ENCODE results near the gene AXL. TPM values are rescaled to one million over a fixed set of nuclear protein-coding genes. Genes with fewer than 3 reads are reported as not detected.

Gene AXL
- total and polyA plus RNA-seq, 2 of the 13 experiments (the other 11 are each of a cell fraction or from before 2014, with no cell fraction given) = 0.71 to 5.9 TPM

- TF ChIP-seq ZHX2 (IDR thresholded peaks at IDR 0.05; ENCODE audit: low read depth) (no peak), ZHX2 (CRISPR knock-in tag; IDR thresholded peaks at IDR 0.05; ENCODE audit: borderline replicate concordance) (0 out of 2 replicates have a peak, but pooled peaks have one; percentile 49), ZFP41 (CRISPR knock-in tag; IDR thresholded peaks at IDR 0.05; ENCODE audit: borderline replicate concordance) (no peak), ZBTB34 (CRISPR knock-in tag; IDR thresholded peaks at IDR 0.05) (no peak), ZNF850 (CRISPR knock-in tag; conservative IDR thresholded peaks at IDR 0.05) (no peak), NFE2L1 (CRISPR knock-in tag; IDR thresholded peaks at IDR 0.05; ENCODE audit: borderline replicate concordance) (0 out of 2 replicates have a peak, but pooled peaks have one; percentile 48), ZNF367 (CRISPR knock-in tag; IDR thresholded peaks at IDR 0.05; ENCODE audit: borderline replicate concordance) (no peak), MTF2 (CRISPR knock-in tag; IDR thresholded peaks at IDR 0.05; ENCODE audit: borderline replicate concordance) (peak; percentile 66; the same call in 1 of the 2 replicates), BRD4 (CRISPR knock-in tag; IDR thresholded peaks at IDR 0.05) (peak; percentile 83; the same call in 1 of the 2 replicates), ARID2 (CRISPR knock-in tag; IDR thresholded peaks at IDR 0.05; ENCODE audit: borderline replicate concordance) (no peak), KDM4B (CRISPR knock-in tag; IDR thresholded peaks at IDR 0.05) (0 out of 2 replicates have a peak, but pooled peaks have one; percentile 69), EZH2 (conservative IDR thresholded peaks at IDR 0.05; ENCODE audit: low read depth, low read length) (no peak), BCL3 (CRISPR knock-in tag; IDR thresholded peaks at IDR 0.05) (no peak), ZNF275 (CRISPR knock-in tag; IDR thresholded peaks at IDR 0.05; ENCODE audit: borderline replicate concordance) (0 out of 2 replicates have a peak, but pooled peaks have one; percentile 29), RFXAP (CRISPR knock-in tag; IDR thresholded peaks at IDR 0.05; ENCODE audit: borderline replicate concordance) (peak; percentile 88), GLI4 (CRISPR knock-in tag; IDR thresholded peaks at IDR 0.05; ENCODE audit: borderline replicate concordance) (no peak), PPARG (CRISPR knock-in tag; conservative IDR thresholded peaks at IDR 0.05) (no peak), HOXA7 (CRISPR knock-in tag; IDR thresholded peaks at IDR 0.05) (no peak), ZNF7 (CRISPR knock-in tag; IDR thresholded peaks at IDR 0.05) (no peak; the same call in 1 of the 2 replicates)
Observed at GRCh38 chr19:41310033-41310831, 91.2 kb downstream of the AXL start, which contains the start of gene CCDC97 (continued).

All from HepG2 (cell line).